ENCODE measurements around the gene NPAS3. TPM values are rescaled to one million over a fixed set of nuclear protein-coding genes. Genes with fewer than 3 reads are reported as not detected.

The NPAS3 gene
- total RNA-seq, 1 experiment from 2014 or later = 15.6 TPM

GRCh38 chr14:33504246-33505099 is 565.8 kb downstream of the NPAS3 start:
- CTCF ChIA-PET = no interaction called here
- H3K4me3 ChIP-seq (ENCODE audit: low read depth, low read length, poor library complexity, severe bottlenecking) = no peak overlapping the region
- BruUV-seq (replicated peaks) = no TSS peak
- intact Hi-C loops (cut with micrococcal nuclease; ENCODE audit: unreplicated experiment) = no loop called here
- peaks cover 4% of the 10 kb centered on the region for H3K4me1 ChIP-seq (ENCODE audit: insufficient read depth, low read length, poor library complexity, severe bottlenecking)
- H3K27ac ChIP-seq (ENCODE audit: low read depth, low read length, poor library complexity, severe bottlenecking) = no peak overlapping the region
- no peaks in the 10 kb centered on the region for H3K27me3 ChIP-seq (replicated peaks; ENCODE audit: insufficient read depth, low read depth, low read length, poor library complexity)
- no peak for DNase-seq (ENCODE audit: low spot score)
- POLR2A ChIA-PET (ENCODE audit: low non-redundant PET) = no interaction called here
- no peaks in the 10 kb centered on the region for H3K36me3 ChIP-seq (ENCODE audit: insufficient read depth, low read length, poor library complexity, severe bottlenecking)
- no peaks in the 10 kb centered on the region for H3K9me3 ChIP-seq (ENCODE audit: low read depth, low read length, poor library complexity, severe bottlenecking)
- TF ChIP-seq, protein P1, sequence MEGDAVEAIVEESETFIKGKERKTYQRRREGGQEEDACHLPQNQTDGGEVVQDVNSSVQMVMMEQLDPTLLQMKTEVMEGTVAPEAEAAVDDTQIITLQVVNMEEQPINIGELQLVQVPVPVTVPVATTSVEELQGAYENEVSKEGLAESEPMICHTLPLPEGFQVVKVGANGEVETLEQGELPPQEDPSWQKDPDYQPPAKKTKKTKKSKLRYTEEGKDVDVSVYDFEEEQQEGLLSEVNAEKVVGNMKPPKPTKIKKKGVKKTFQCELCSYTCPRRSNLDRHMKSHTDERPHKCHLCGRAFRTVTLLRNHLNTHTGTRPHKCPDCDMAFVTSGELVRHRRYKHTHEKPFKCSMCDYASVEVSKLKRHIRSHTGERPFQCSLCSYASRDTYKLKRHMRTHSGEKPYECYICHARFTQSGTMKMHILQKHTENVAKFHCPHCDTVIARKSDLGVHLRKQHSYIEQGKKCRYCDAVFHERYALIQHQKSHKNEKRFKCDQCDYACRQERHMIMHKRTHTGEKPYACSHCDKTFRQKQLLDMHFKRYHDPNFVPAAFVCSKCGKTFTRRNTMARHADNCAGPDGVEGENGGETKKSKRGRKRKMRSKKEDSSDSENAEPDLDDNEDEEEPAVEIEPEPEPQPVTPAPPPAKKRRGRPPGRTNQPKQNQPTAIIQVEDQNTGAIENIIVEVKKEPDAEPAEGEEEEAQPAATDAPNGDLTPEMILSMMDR (conservative IDR thresholded peaks at IDR 0.05; ENCODE audit: low read depth, low read length) = no peak
- no peak for TF ChIP-seq EZH2 (IDR thresholded peaks at IDR 0.05; ENCODE audit: borderline replicate concordance, low read depth, low read length, poor library complexity, severe bottlenecking)

DNA sequence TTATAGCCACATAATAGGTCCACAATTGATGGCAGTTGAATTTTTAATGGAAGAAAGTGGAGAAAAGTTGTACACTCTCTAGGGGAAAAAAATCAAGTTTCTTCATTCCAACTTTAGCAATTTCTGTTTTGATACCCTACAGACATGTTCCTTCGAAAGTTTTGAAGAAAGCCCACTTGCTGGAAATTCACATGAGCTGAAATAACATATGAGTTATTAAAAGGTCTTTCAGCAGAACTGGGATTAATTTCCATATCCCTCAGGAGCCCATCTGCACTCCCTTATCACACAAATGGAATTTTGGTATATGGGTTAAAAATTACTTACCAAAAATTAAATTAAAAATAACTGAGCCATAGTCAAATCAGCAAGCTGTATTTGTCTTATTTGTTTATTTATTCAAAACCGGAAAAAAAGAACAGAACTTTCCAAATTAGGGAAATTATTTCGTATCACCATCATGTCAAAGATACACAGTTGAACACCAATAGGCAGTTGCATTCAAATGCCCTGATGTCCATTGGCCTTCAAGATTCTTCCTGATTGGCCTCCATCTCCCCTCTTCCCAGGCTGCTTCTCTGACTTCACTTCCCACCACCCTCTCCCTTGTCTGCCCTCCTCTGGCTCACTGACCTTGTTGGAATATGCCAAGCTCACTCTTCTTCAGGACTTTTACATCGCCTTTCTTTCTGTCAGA is 566.7 kb downstream of the NPAS3 start:
- no peaks in the 10 kb centered on the region for H3K27me3 ChIP-seq (replicated peaks; ENCODE audit: insufficient read depth, low read depth, low read length, poor library complexity)
- ChIA-PET POLR2A (ENCODE audit: low non-redundant PET) (no interaction called here), CTCF (no interaction called here)
- no peak for DNase-seq (ENCODE audit: low spot score)
- H3K9me3 ChIP-seq (ENCODE audit: low read depth, low read length, poor library complexity, severe bottlenecking) = no peaks in the 10 kb centered on the region
- TF ChIP-seq, protein P1 (conservative IDR thresholded peaks at IDR 0.05; ENCODE audit: low read depth, low read length) = no peak
- no TSS peak for BruUV-seq (replicated peaks)
- no peak overlapping the region for H3K27ac ChIP-seq (ENCODE audit: low read depth, low read length, poor library complexity, severe bottlenecking)
- no peaks in the 10 kb centered on the region for H3K36me3 ChIP-seq (ENCODE audit: insufficient read depth, low read length, poor library complexity, severe bottlenecking)
- H3K4me1 ChIP-seq (ENCODE audit: insufficient read depth, low read length, poor library complexity, severe bottlenecking) = peaks cover 12% of the 10 kb centered on the region
- intact Hi-C loops (cut with micrococcal nuclease; ENCODE audit: unreplicated experiment) = no loop called here
- H3K4me3 ChIP-seq (ENCODE audit: low read depth, low read length, poor library complexity, severe bottlenecking) = no peak overlapping the region

GRCh38 chr14:33505963-33506329 is 567.3 kb downstream of the NPAS3 start:
- no peaks in the 10 kb centered on the region for H3K27me3 ChIP-seq (replicated peaks; ENCODE audit: insufficient read depth, low read depth, low read length, poor library complexity)
- POLR2A ChIA-PET (ENCODE audit: low non-redundant PET) = no interaction called here

More at GRCh38 chr14:33505963-33506329, 567.3 kb downstream of the NPAS3 start:
- TF ChIP-seq, protein P1 (conservative IDR thresholded peaks at IDR 0.05; ENCODE audit: low read depth, low read length) = no peak
- TF ChIP-seq EZH2 (IDR thresholded peaks at IDR 0.05; ENCODE audit: borderline replicate concordance, low read depth, low read length, poor library complexity, severe bottlenecking) = no peak
- H3K36me3 ChIP-seq (ENCODE audit: insufficient read depth, low read length, poor library complexity, severe bottlenecking) = no peaks in the 10 kb centered on the region
- CTCF ChIA-PET = no interaction called here
- no TSS peak for BruUV-seq (replicated peaks)
- intact Hi-C loops (cut with micrococcal nuclease; ENCODE audit: unreplicated experiment) = no loop called here
- no peak overlapping the region for H3K27ac ChIP-seq (ENCODE audit: low read depth, low read length, poor library complexity, severe bottlenecking)
- peaks cover 18% of the 10 kb centered on the region for H3K4me1 ChIP-seq (ENCODE audit: insufficient read depth, low read length, poor library complexity, severe bottlenecking)
- DNase-seq (ENCODE audit: low spot score) = no peak
- no peaks in the 10 kb centered on the region for H3K9me3 ChIP-seq (ENCODE audit: low read depth, low read length, poor library complexity, severe bottlenecking)
- H3K4me3 ChIP-seq (ENCODE audit: low read depth, low read length, poor library complexity, severe bottlenecking) = no peak overlapping the region
